Nephron progenitor cell (in vitro differentiated cells): ENCODE data around the gene ZMYND15.

Experiments used
- DNase-seq: peaks from one replicate; pipeline ENCODE4 v3.0.0; 2021
- H3K27ac Mint-ChIP-seq: 2 replicates; pipeline ENCODE4 v1.8.0; 2021; ENCODE audit warnings: mild to moderate bottlenecking, moderate library complexity, mixed read lengths
- H3K27me3 Mint-ChIP-seq: 2 replicates; pipeline ENCODE4 v1.8.0; 2021; ENCODE audit warnings: mild to moderate bottlenecking, low read depth, mixed read lengths; ENCODE audit not compliant: poor library complexity
- H3K36me3 Mint-ChIP-seq: 2 replicates; pipeline ENCODE4 v1.8.0; 2021; ENCODE audit warnings: low read depth, mixed read lengths
- H3K4me1 Mint-ChIP-seq: 2 replicates; pipeline ENCODE4 v1.8.0; 2021; ENCODE audit warnings: mixed read lengths
- H3K4me3 Mint-ChIP-seq: 2 replicates; pipeline ENCODE4 v1.8.0; 2021; ENCODE audit warnings: mild to moderate bottlenecking, moderate library complexity, mixed read lengths
- H3K9me3 Mint-ChIP-seq: 2 replicates; pipeline ENCODE4 v1.8.0; 2021; ENCODE audit warnings: mild to moderate bottlenecking, moderate library complexity, mixed read lengths
- TF ChIP-seq, protein P1 (sequence below): fragments of 200-600 bp; sonication (generic); IDR thresholded peaks from 2 replicates; pipeline ENCODE4 v1.5.0; 2021; ENCODE audit warnings: antibody characterized with exemption

ZMYND15 gene

DNA sequence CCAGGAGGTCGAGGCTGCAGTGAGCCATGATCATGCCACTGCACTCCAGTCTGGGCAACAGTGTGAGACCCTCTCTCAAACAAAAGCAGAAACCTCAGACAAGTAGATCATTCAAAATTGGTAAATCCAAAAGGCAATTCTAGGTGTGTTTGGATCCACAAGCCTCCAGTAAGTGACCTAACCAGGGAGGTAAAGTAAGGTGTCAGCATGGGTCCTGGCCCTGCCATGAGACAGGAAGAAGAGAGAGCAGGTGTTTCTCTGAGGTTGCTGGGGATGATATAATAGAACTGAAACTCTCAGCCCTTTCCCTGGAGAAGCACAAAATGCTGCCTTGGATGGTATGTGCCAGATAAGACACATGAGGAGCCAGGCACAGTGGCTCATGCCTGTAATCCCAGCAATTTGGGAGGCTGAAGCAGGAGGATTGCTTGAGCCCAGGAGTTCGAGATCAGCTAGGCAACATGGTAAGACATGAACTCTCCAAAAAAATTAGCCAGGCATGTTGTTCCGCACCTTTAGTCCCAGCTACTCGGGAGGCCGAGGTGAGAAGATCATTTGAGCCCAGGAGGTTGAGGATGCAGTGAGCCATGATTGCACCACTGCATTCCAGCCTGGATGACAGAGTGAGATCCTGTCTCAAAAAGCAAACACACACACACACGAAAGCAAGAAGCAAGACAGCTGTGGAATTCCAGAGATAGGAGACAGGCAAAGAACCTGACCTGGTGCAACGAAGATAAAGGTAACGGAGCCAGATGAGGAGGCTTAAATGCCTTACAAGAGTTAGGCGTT lies 38.5 kb downstream of the ZMYND15 start:
- Mint-ChIP-seq H3K4me1 (peaks cover 9% of the 10 kb centered on the region), H3K27ac (no peak overlapping the region), H3K4me3 (no peak overlapping the region), H3K9me3 (no peaks in the 10 kb centered on the region), H3K36me3 (no peaks in the 10 kb centered on the region), H3K27me3 (peaks cover 61% of the 10 kb centered on the region)
- TF ChIP-seq, protein P1, sequence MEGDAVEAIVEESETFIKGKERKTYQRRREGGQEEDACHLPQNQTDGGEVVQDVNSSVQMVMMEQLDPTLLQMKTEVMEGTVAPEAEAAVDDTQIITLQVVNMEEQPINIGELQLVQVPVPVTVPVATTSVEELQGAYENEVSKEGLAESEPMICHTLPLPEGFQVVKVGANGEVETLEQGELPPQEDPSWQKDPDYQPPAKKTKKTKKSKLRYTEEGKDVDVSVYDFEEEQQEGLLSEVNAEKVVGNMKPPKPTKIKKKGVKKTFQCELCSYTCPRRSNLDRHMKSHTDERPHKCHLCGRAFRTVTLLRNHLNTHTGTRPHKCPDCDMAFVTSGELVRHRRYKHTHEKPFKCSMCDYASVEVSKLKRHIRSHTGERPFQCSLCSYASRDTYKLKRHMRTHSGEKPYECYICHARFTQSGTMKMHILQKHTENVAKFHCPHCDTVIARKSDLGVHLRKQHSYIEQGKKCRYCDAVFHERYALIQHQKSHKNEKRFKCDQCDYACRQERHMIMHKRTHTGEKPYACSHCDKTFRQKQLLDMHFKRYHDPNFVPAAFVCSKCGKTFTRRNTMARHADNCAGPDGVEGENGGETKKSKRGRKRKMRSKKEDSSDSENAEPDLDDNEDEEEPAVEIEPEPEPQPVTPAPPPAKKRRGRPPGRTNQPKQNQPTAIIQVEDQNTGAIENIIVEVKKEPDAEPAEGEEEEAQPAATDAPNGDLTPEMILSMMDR: no peak
- DNase-seq: no peak

DNA sequence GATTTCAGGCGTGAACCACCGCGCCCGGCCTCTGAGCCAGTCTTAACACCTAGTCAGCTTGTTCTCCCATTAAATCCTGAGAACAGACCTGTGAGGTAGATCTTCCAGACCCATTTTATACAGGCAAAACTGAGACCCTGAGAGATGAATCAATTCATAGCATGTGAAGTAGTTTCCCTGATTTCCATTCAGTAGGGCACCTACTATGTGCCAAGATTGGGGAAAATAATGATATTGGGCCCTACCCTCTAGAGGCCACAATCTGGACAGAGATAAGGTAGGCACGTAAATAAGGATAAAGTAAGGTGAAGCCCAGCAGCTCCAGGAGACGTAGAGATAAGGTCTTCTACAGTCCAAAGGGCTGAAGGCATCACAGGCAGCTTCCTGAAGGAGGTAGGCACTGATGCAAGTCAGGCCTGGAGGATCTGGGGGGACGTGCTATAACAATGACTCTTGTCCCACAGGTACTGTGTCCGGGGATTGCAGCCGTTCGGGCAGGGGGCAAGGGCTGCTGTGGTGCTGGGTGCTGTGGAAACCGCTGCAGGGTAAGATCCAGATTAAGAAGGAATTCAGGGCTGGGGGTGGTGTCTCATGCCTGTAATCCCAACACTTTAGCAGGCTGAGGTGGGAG lies 40.8 kb downstream of the ZMYND15 start:
- H3K36me3 Mint-ChIP-seq: no peaks in the 10 kb centered on the region
- DNase-seq: no peak
- no peak overlapping the region for H3K4me3 Mint-ChIP-seq
- H3K9me3 Mint-ChIP-seq: no peaks in the 10 kb centered on the region
- H3K27me3 Mint-ChIP-seq: peaks cover 49% of the 10 kb centered on the region
- H3K27ac Mint-ChIP-seq: no peak overlapping the region
- peaks cover 5% of the 10 kb centered on the region for H3K4me1 Mint-ChIP-seq
- TF ChIP-seq, protein P1: no peak

DNA sequence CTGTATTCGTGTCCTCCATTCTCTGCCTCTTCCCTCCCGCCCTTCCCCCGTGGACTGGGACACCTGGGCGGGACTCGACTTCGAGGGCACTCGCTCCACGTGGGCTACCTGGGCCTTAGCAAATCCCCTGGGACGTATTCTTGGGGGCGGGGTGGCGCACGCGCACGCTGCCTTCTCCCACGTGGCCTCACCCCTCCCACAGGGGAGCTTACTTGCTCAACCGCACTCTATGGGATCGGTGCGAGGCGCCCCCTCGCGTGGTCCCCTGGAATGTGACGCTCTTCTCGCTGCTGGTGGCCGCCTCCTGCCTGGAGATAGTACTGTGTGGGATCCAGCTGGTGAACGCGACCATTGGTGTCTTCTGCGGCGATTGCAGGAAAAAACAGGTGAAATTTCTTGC lies 43.0 kb downstream of the ZMYND15 start:
- no peak overlapping the region for H3K27ac Mint-ChIP-seq
- H3K9me3 Mint-ChIP-seq: no peaks in the 10 kb centered on the region
- peaks cover 23% of the 10 kb centered on the region for H3K4me1 Mint-ChIP-seq
- no peaks in the 10 kb centered on the region for H3K36me3 Mint-ChIP-seq
- peaks cover 46% of the 10 kb centered on the region for H3K27me3 Mint-ChIP-seq
- TF ChIP-seq, protein P1: no peak
- no peak overlapping the region for H3K4me3 Mint-ChIP-seq
- no peak for DNase-seq

DNA sequence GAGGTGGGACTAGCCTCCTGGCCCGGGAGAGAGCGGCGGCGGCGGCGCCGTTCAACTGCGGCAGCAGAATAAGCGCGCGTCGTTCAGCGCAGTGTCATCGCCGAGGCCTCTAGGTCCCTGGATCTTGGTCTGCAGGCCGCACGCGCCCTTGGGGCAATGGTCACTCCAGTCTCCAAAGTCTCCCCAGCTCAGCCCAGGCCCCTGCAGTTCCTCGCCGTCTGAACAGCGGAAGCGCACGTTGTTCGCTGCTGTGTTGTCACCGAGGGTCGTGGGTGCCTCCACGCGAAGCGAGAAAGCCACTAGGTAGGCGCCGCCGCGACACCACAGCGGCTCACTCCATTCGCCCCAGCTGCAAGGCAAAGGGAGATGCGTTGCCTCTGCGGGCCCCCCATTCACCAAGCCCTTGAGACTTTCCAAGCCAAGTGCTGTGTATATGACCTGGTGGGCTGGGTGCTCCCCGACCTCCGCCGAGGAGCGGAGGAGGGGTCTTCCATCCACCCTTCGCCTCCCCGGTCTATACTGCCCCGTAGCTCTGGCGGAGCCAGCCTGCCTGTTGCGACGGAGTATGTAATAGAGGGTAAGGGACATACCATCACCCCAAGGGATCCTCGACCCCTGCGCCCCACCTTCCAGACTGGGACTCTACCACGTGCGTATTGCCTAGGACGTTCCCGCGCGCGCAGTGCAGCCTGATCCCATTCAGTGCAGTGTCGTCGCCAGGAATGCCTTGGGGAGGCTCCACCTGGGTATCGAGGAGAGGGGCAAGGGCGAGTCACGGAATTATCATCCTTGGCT lies 45.9 kb downstream of the ZMYND15 start:
- Mint-ChIP-seq H3K9me3 (no peaks in the 10 kb centered on the region), H3K4me1 (peaks cover 36% of the 10 kb centered on the region), H3K4me3 (no peak overlapping the region), H3K27ac (no peak overlapping the region), H3K27me3 (peaks cover 35% of the 10 kb centered on the region), H3K36me3 (no peaks in the 10 kb centered on the region)
- TF ChIP-seq, protein P1: no peak
- no peak for DNase-seq

- Mint-ChIP-seq H3K27ac (peak within 1 kb of the TSS; percentile 18), H3K9me3 (no peaks in the 10 kb centered on the region), H3K4me1 (peaks cover 40% of the 10 kb centered on the region), H3K27me3 (peaks cover 36% of the 10 kb centered on the region), H3K4me3 (no peak within 1 kb of the TSS), H3K36me3 (no peaks in the 10 kb centered on the region)
- DNase-seq: no peak
- TF ChIP-seq, protein P1: no peak
Observed at GRCh38 chr17:4786106-4786511, 46.5 kb downstream of the ZMYND15 start, which contains the start of gene VMO1. TSS of gene VMO1 (minus strand) at chr17:4786364. CDS start at chr17:4786352, 12 bp downstream.
